Keratinocyte (primary cell): Measurements from ENCODE around the gene DTX4. TPM values are rescaled to one million over a fixed set of nuclear protein-coding genes. Genes with fewer than 3 reads are reported as not detected.

Experiments used
- DNase-seq: peaks from one replicate; pipeline ENCODE4 v3.0.0-alpha.2; 2011; ENCODE audit warnings: low read depth, missing footprints, low spot score
- FAIRE-seq: peaks from 2 replicates; lab custom pipeline; 2011; peaks lifted over from hg19 to GRCh38; lab: Jason Lieb, UNC
- H2AFZ ChIP-seq: 2 replicates; pipeline ENCODE4 v1.6.0; 2012; ENCODE audit warnings: low read length, control low read depth, inconsistent platforms; ENCODE audit not compliant: control insufficient read depth
- H3K27ac ChIP-seq: 2 replicates; pipeline ENCODE4 v1.5.1; 2011; ENCODE audit warnings: low read length; ENCODE audit not compliant: control insufficient read depth, insufficient read depth
- H3K27me3 ChIP-seq: 3 replicates; pipeline ENCODE4 v1.6.0; 2011; ENCODE audit warnings: low read length; ENCODE audit not compliant: control insufficient read depth, insufficient read depth; ENCODE audit errors: extremely low read depth
- H3K36me3 ChIP-seq, 2 experiments: 2 replicates in 1 of 2; 3 replicates in 1 of 2; pipeline ENCODE4 v1.5.1; 2011; ENCODE audit warnings: low read length in 2 of 2, mild to moderate bottlenecking in 1 of 2; ENCODE audit not compliant: control insufficient read depth in 2 of 2, insufficient read depth in 2 of 2; ENCODE audit errors: extremely low read depth in 1 of 2
- H3K4me1 ChIP-seq: 3 replicates; pipeline ENCODE4 v1.5.1; 2011; ENCODE audit warnings: low read length; ENCODE audit not compliant: control insufficient read depth, insufficient read depth; ENCODE audit errors: extremely low read depth
- H3K4me2 ChIP-seq: 3 replicates; pipeline ENCODE4 v1.6.0; 2011; ENCODE audit warnings: low read depth, low read length; ENCODE audit not compliant: control insufficient read depth, insufficient read depth; ENCODE audit errors: extremely low read depth
- H3K4me3 ChIP-seq, 3 experiments: fragments of 200-600 bp in 1 of 3; sonication (generic) in 1 of 3; 2 replicates in 2 of 3; 3 replicates in 1 of 3; pipeline ENCODE4 v1.5.1; 2011 to 2016; ENCODE audit warnings: low read length in 3 of 3, mild to moderate bottlenecking in 3 of 3, control low read depth in 2 of 3, inconsistent platforms in 1 of 3, low read depth in 1 of 3, mixed read lengths in 1 of 3, mixed run types in 1 of 3, moderate library complexity in 1 of 3; ENCODE audit not compliant: control insufficient read depth in 2 of 3, insufficient read depth in 2 of 3; ENCODE audit errors: extremely low read depth in 1 of 3
- H3K79me2 ChIP-seq: 2 replicates; pipeline ENCODE4 v1.6.0; 2012; ENCODE audit warnings: low read length; ENCODE audit not compliant: control insufficient read depth, insufficient read depth
- H3K9ac ChIP-seq: 3 replicates; pipeline ENCODE4 v1.6.0; 2011; ENCODE audit warnings: low read length; ENCODE audit not compliant: control insufficient read depth, insufficient read depth; ENCODE audit errors: extremely low read depth
- H3K9me1 ChIP-seq: 3 replicates; pipeline ENCODE4 v1.6.0; 2011; ENCODE audit warnings: low read length; ENCODE audit not compliant: control insufficient read depth, insufficient read depth; ENCODE audit errors: extremely low read depth
- H3K9me3 ChIP-seq: 2 replicates; pipeline ENCODE4 v1.5.1; 2012; ENCODE audit warnings: low read depth, low read length; ENCODE audit not compliant: control insufficient read depth
- H4K20me1 ChIP-seq: 3 replicates; pipeline ENCODE4 v1.6.0; 2011; ENCODE audit warnings: low read length; ENCODE audit not compliant: control insufficient read depth, insufficient read depth; ENCODE audit errors: extremely low read depth
- EZH2 ChIP-seq: IDR thresholded peaks from one replicate; pipeline ENCODE4 v1.6.1; 2012; ENCODE audit warnings: inconsistent platforms, mild to moderate bottlenecking, low read length, moderate library complexity
- dilution Hi-C: fragments of 300-500 bp; cut with MboI; formaldehyde crosslinking; loops from one replicate; pipeline ENCODE4 v1.7.0; 2020; ENCODE audit warnings: low sequenced_read_pairs; ENCODE audit not compliant: extremely low pct_ligation_motif_present
- polyA plus RNA-seq, 5 experiments: library from polyadenylated mRNA; depleted of rRNA in 3 of 5; stranded (reverse) in 3 of 5; stranded (forward) in 1 of 5; unstranded in 1 of 5; fragments of >200 nt; gene quantifications; 1 replicate in 1 of 5; 2 replicates in 3 of 5; 3 replicates in 1 of 5; pipeline versions ENCODE4 v1.2.1 to v1.2.3, GENCODE V29; 2011 to 2012; ENCODE audit warnings: missing spikeins in 2 of 5, low read depth in 1 of 5, low replicate concordance in 1 of 5
- TF ChIP-seq, protein P1 (sequence below), 3 experiments: IDR thresholded peaks in 1 of 3; conservative IDR thresholded peaks in 1 of 3; optimal IDR thresholded peaks in 1 of 3; 2 replicates in 2 of 3; 3 replicates in 1 of 3; pipeline versions ENCODE3 to v1.5.1; 2011; ENCODE audit warnings: low read length in 3 of 3, mild to moderate bottlenecking in 3 of 3, moderate library complexity in 2 of 3, control low read depth in 1 of 3, inconsistent platforms in 1 of 3; ENCODE audit not compliant: insufficient read depth in 2 of 3; ENCODE audit errors: extremely low read depth in 1 of 3

Gene DTX4
- polyA plus RNA-seq, 1 donor (not counting 4 experiments of a cell fraction or from before 2014, with no cell fraction given) = 1.6 TPM

DNA sequence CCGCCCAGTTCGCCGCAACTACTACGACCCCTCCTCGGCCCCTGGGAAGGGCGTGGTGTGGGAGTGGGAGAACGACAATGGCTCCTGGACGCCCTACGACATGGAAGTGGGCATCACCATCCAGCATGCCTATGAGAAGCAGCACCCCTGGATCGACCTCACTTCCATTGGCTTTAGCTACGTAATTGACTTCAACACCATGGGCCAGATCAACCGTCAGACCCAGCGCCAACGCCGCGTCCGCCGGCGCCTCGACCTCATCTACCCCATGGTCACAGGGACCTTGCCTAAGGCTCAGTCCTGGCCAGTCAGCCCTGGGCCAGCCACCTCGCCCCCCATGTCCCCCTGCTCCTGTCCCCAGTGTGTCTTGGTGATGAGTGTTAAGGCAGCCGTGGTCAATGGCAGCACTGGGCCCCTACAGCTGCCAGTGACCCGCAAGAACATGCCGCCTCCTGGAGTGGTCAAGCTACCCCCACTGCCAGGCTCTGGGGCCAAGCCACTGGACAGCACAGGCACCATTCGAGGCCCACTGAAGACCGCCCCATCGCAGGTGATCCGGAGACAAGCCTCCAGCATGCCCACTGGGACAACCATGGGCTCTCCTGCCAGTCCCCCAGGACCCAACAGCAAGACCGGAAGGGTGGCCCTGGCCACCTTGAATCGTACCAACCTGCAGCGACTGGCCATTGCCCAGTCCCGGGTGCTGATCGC is 10.0 kb downstream of the DTX4 start:
- H3K9ac ChIP-seq = no peak overlapping the region
- H3K36me3 ChIP-seq = peaks cover 0 to 4% of the 10 kb centered on the region in 2 experiments
- no peaks in the 10 kb centered on the region for H3K4me1 ChIP-seq
- no peak for DNase-seq
- H3K9me3 ChIP-seq = peaks cover 2% of the 10 kb centered on the region
- H2AFZ ChIP-seq = no peak overlapping the region
- no peaks in the 10 kb centered on the region for H3K9me1 ChIP-seq
- H3K27ac ChIP-seq = no peak overlapping the region
- dilution Hi-C loops = no loop called here
- H4K20me1 ChIP-seq = no peaks in the 10 kb centered on the region
- H3K27me3 ChIP-seq = no peaks in the 10 kb centered on the region
- FAIRE-seq = no peak
- H3K79me2 ChIP-seq = no peaks in the 10 kb centered on the region
- no peak overlapping the region for H3K4me3 ChIP-seq
- TF ChIP-seq EZH2 = no peak
- TF ChIP-seq, protein P1, sequence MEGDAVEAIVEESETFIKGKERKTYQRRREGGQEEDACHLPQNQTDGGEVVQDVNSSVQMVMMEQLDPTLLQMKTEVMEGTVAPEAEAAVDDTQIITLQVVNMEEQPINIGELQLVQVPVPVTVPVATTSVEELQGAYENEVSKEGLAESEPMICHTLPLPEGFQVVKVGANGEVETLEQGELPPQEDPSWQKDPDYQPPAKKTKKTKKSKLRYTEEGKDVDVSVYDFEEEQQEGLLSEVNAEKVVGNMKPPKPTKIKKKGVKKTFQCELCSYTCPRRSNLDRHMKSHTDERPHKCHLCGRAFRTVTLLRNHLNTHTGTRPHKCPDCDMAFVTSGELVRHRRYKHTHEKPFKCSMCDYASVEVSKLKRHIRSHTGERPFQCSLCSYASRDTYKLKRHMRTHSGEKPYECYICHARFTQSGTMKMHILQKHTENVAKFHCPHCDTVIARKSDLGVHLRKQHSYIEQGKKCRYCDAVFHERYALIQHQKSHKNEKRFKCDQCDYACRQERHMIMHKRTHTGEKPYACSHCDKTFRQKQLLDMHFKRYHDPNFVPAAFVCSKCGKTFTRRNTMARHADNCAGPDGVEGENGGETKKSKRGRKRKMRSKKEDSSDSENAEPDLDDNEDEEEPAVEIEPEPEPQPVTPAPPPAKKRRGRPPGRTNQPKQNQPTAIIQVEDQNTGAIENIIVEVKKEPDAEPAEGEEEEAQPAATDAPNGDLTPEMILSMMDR (optimal IDR thresholded peaks at IDR 0.05 in 1 of 3, IDR thresholded peaks at IDR 0.05 in 1 of 3, conservative IDR thresholded peaks at IDR 0.05 in 1 of 3; ENCODE audit: extremely low read depth in 1 of 3, insufficient read depth in 2 of 3, low read length in 3 of 3) = no peak
- H3K4me2 ChIP-seq = no peak overlapping the region

DNA sequence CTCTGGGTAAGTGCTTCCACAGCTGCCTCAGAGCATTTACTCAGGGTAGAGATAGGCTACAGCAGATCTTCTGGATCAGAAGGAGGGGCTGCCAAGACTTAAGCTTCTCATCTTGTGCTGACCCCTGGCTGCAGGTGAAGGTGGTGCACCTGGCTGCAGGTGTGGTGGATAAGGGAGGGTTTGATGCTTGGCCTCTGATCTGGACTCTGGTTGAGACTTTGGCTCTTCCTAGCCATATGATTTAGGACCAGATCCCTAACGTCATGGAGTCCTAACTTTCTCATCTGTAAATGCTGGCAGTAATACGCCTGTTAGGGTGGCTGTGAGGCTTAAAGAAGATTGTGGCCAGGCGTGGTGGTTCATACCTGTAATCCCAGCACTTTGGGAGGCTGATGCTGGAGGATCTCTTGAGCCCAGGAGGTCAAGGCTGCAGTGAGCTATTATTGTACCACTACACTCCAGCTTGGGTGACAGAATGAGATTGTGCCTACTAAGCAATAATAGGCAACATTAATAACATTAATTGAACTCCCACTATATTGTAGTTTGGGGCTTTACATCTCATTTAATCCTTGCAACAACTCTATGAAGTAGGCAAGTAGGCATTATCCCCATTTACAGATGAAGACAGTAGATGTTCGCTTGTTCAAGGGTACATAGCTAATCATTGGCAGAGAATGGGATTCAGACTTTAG is 10.7 kb downstream of the DTX4 start:
- FAIRE-seq = no peak
- Histone ChIP-seq H3K4me2 (no peak overlapping the region), H3K9ac (no peak overlapping the region), H2AFZ (no peak overlapping the region), H3K79me2 (no peaks in the 10 kb centered on the region), H3K27ac (no peak overlapping the region), H3K9me3 (peaks cover 2% of the 10 kb centered on the region), H3K27me3 (no peaks in the 10 kb centered on the region), H4K20me1 (no peaks in the 10 kb centered on the region), H3K4me1 (no peaks in the 10 kb centered on the region), H3K4me3 (no peak overlapping the region), H3K36me3 (peaks cover 0 to 5% of the 10 kb centered on the region in 2 experiments), H3K9me1 (no peaks in the 10 kb centered on the region)
- TF ChIP-seq EZH2 = no peak
- TF ChIP-seq, protein P1 (optimal IDR thresholded peaks at IDR 0.05 in 1 of 3, IDR thresholded peaks at IDR 0.05 in 1 of 3, conservative IDR thresholded peaks at IDR 0.05 in 1 of 3; ENCODE audit: extremely low read depth in 1 of 3, insufficient read depth in 2 of 3, low read length in 3 of 3) = peak; percentile 70 to 87 (median 80)
- DNase-seq = no peak
- dilution Hi-C loops = no loop called here
